GM18498 (cell line): ENCODE results near the gene OR6F1.
"Not testable (repeated sequence)": the region's sequence is repeated elsewhere in the genome, so short reads cannot be mapped to it uniquely, and the experiment has no call there.

Experiments used
- ATAC-seq: cut with Tn5 transposase; IDR thresholded peaks from one replicate; pipeline ENCODE4 v1.9.1; 2021; ENCODE audit warnings: mild to moderate bottlenecking, moderate library complexity; ENCODE audit not compliant: unreplicated experiment

OR6F1 gene

GRCh38 chr1:247716546-247716945 is at the start of gene OR6F1:
TSS of gene OR6F1 (minus strand) at chr1:247716646. CDS start at chr1:247712755, 3,891 bp downstream.
- no peak for ATAC-seq

- ATAC-seq, result no peak
Observed at GRCh38 chr1:247760456-247760855, 44.0 kb upstream of the OR6F1 start, which contains the start of gene OR1C1. TSS of gene OR1C1 (minus strand) at chr1:247760556. CDS start at chr1:247758406, 2,150 bp downstream.

GRCh38 chr1:247754311-247754710 is 37.9 kb upstream of the OR6F1 start:
- not testable (repeated sequence) for ATAC-seq

- ATAC-seq, result no peak
Observed at GRCh38 chr1:247749870-247750269, 33.4 kb upstream of the OR6F1 start.

DNA sequence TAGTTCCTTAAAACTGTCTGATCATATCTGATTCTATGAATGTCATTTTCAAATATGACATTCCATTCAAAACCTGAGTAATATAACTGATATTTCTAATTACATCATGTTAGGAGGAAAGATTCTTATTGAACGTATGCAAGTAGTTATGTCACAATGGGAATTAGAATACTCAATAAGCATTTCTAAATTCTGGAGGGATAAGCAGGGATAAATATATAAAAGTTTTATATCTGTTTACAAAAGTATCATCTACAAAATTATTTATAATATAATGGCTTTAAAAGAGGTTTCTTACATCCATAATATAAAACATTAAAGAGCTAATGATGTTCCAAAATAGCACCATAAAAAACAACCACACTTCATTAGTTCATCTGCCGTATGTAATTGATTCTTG is 31.6 kb upstream of the OR6F1 start, which contains the start of gene OR14A2:
TSS of gene OR14A2 (minus strand) at position 101 of the 400 bp plus-strand sequence.
- no peak for ATAC-seq

- no peak for ATAC-seq
Observed at GRCh38 chr1:247747616-247748015, 31.2 kb upstream of the OR6F1 start.

GRCh38 chr1:247746391-247746935 is 30.0 kb upstream of the OR6F1 start:
- no peak for ATAC-seq

- not testable (repeated sequence) for ATAC-seq
Observed at GRCh38 chr1:247742215-247742760, 25.8 kb upstream of the OR6F1 start.

DNA sequence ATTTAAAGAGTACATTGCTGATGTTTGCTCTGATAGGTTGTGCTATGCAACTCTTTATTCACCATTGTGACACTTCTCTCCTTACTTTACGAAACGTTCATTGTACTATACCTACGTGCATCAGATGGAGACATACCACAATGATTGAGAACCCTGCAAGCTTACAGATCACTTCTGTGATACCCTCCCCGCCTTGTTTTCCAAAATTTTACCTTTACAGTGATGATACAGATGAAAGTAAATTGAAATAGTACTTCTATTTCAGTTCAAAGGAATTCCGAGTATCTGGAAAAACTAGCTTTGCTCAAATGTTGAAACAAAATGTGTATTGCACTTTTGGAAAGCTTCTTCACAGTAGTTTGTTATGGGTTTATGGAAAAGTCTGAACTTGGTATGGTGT is 25.3 kb upstream of the OR6F1 start:
- no peak for ATAC-seq

- no peak for ATAC-seq
Observed at GRCh38 chr1:247740721-247741120, 24.3 kb upstream of the OR6F1 start.

- no peak for ATAC-seq
Observed at GRCh38 chr1:247738315-247738714, 21.9 kb upstream of the OR6F1 start, which contains the start of gene OR14K1. TSS of gene OR14K1 (plus strand) at chr1:247738615. CDS start at chr1:247738615, 0 bp downstream.

GRCh38 chr1:247721222-247721621 is 4.8 kb upstream of the OR6F1 start:
- no peak for ATAC-seq

GRCh38 chr1:247713753-247714152 is 2.7 kb downstream of the OR6F1 start:
- no peak for ATAC-seq

- not testable (repeated sequence) for ATAC-seq
Observed at GRCh38 chr1:247710681-247711080, 5.8 kb downstream of the OR6F1 start.

DNA sequence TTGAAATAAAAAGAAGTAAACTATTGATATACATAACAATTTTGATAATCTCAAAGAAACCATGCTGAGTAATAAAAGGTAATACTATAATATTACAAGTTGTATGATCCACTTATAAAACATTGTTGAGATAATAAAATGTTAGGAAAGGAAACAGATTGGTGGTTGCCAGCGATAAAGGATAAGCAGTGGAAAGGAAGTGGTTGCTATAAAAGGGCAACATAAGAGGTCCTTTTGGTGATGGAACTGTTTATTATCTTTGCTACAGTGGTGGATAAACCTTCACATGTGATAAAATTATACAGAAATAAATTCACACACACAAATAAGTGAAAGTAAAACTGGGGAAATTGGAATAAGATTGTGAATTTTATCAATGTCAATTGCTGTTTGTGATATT is 15.1 kb downstream of the OR6F1 start:
- no peak for ATAC-seq

DNA sequence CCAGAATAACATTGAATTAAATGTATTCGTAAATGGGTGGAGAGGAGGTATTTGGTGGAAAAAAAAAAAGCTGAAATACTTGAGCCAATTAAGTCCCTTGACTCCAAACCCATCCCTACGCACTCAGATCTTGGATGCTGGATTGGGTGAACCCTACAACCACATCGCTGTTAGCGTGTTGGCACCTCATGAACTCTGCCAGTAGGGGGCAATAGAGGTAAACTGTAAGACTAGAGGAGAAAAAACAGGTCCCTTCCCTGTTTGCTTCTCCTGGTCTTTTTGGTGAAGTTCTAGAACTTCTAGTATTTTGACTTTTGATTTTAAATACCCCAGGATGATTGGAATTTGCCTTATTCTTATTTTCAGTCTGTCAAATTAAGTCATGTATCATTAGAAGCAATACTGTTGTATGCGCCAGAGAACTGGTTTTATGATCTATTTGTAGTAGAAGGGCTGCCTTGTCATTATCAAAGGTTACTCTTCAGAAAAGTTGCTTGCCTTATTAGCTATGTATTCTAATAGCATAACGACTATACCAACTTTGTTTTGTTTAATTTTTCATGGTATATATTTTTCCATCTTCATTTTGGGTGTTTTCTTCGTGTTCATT is 35.1 kb downstream of the OR6F1 start:
- peak; percentile 87 for ATAC-seq

- no peak for ATAC-seq
Observed at GRCh38 chr1:247680171-247680570, 36.3 kb downstream of the OR6F1 start.

DNA sequence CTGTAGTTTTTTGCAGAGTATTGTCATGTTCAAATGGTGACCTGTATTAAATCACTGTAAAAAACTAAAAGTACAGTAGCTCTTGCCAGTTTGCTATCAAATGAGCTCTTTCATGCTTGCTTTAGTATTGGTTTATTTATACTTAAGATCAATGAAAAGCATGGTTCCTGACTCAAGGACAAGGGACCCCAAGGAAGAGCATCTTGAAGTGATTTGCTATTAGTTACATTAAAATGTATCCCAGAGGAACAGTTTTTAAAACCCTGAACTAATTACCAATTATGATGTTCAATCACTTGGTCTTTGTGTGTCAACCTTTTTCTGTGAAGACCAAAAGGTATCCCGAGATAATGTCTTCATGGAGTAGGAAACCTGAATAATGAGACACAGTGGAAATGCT is 36.8 kb downstream of the OR6F1 start, which contains the start of gene OR13G1:
TSS of gene OR13G1 (minus strand) at position 101 of the 400 bp plus-strand sequence. CDS start 6,698 bp downstream, outside the sequence.
- ATAC-seq, result no peak

DNA sequence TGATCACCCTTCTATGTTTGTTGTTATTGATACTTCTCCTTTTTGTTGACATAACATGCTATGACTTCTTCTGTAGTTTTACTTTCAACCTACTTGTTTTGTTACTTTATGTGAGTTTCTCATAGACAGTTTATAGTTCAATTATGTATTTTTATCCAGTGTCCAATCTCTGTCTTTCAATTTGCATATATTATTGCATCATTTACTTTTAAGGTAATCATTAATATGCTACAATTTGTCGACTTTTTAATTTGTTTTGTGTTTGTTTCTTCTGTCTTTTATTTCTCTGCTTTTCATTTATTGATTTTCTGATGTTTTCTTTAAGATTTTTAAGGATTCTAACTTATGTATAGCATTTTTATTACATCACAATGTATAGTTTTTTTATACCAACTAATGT is 47.2 kb downstream of the OR6F1 start:
- no peak for ATAC-seq
